GM12878 (cell line): ENCODE measurements around the gene ACYP1. TPM values are rescaled to one million over a fixed set of nuclear protein-coding genes. Genes with fewer than 3 reads are reported as not detected.

ENCODE experiments used
- ATAC-seq: fragments of 200-7000 bp; cut with Tn5 transposase; 3 replicates; pipeline ENCODE4 v1.9.1; 2020; ENCODE audit warnings: mild to moderate bottlenecking, moderate library complexity
- BruUV-seq: library from RNA; stranded (reverse); fragments of 400-500 nt; replicated peaks from 2 replicates; lab custom pipeline; 2021; lab: Mats Ljungman, UMichigan
- CTCF ChIA-PET: fragments of 300-600 bp; sonication (Branson Sonifier 250); formaldehyde crosslinking; extraction: SDS; loops from one replicate; lab custom pipeline; 2021; ENCODE audit warnings: inconsistent platforms; lab: Yijun Ruan, JAX
- POLR2A ChIA-PET: fragments of 350-600 bp; formaldehyde crosslinking; extraction: SDS; loops from one replicate; lab custom pipeline; 2021; ENCODE audit warnings: inconsistent platforms; lab: Charles Lee
- RAD21 ChIA-PET: fragments of 300-600 bp; sonication (Branson Sonifier 250); formaldehyde crosslinking; loops from one replicate; lab custom pipeline; 2023; ENCODE audit warnings: antibody characterized with exemption; ENCODE audit not compliant: unreplicated experiment; lab: Charles Lee
- SMC1A ChIA-PET: fragments of 300-600 bp; sonication (Branson Sonifier 250); formaldehyde crosslinking; loops from one replicate; lab custom pipeline; 2023; ENCODE audit not compliant: unreplicated experiment, uncharacterized antibody; lab: Charles Lee
- DNase-seq: peaks from one replicate; pipeline ENCODE4 v3.0.0-alpha.2; 2011; ENCODE audit warnings: low read depth, low spot score
- FAIRE-seq: peaks from 3 replicates; lab custom pipeline; 2011; peaks lifted over from hg19 to GRCh38; lab: Jason Lieb, UNC
- H2AFZ ChIP-seq: 2 replicates; pipeline ENCODE4 v1.6.0; 2011; ENCODE audit warnings: low read depth, low read length, control low read depth; ENCODE audit not compliant: control insufficient read depth
- H3K27ac ChIP-seq: 2 replicates; pipeline ENCODE4 v1.5.1; 2011; ENCODE audit warnings: control low read depth; ENCODE audit not compliant: control insufficient read depth, insufficient read depth
- H3K27me3 ChIP-seq, 2 experiments: replicated peaks in 1 of 2; 2 replicates each; pipeline versions ENCODE4 v1.6.0 to v1.6.1; 2011; ENCODE audit warnings: low read length in 1 of 2; ENCODE audit not compliant: control insufficient read depth in 2 of 2, insufficient read depth in 2 of 2
- H3K36me3 ChIP-seq, 2 experiments: 2 replicates each; pipeline ENCODE4 v1.5.1; 2011; ENCODE audit warnings: low read length in 1 of 2; ENCODE audit not compliant: control insufficient read depth in 2 of 2, insufficient read depth in 2 of 2
- H3K4me1 ChIP-seq: 2 replicates; pipeline ENCODE4 v1.6.1; 2011; ENCODE audit warnings: mild to moderate bottlenecking, low read length, moderate library complexity, mixed read lengths; ENCODE audit not compliant: control insufficient read depth, insufficient read depth
- H3K4me2 ChIP-seq: 2 replicates; pipeline ENCODE4 v1.6.0; 2011; ENCODE audit warnings: control low read depth; ENCODE audit not compliant: control insufficient read depth, insufficient read depth
- H3K4me3 ChIP-seq: fragments of 200-600 bp; sonication (generic); 2 replicates; pipeline ENCODE4 v1.5.1; 2016
- H3K79me2 ChIP-seq: 2 replicates; pipeline ENCODE4 v1.6.0; 2011; ENCODE audit warnings: low read length; ENCODE audit not compliant: control insufficient read depth, insufficient read depth
- H3K9ac ChIP-seq: 2 replicates; pipeline ENCODE4 v1.8.0; 2011; ENCODE audit warnings: low read length, control low read depth, mixed read lengths; ENCODE audit not compliant: control insufficient read depth, insufficient read depth
- H3K9me3 ChIP-seq: replicated peaks from 3 replicates; pipeline ENCODE4 v1.5.1; 2011; ENCODE audit warnings: mild to moderate bottlenecking, low read length; ENCODE audit not compliant: control insufficient read depth, insufficient read depth
- H4K20me1 ChIP-seq: 2 replicates; pipeline ENCODE4 v1.6.0; 2011; ENCODE audit not compliant: control insufficient read depth, insufficient read depth
- BCLAF1 ChIP-seq: fragments of 450-650 bp; IDR thresholded peaks from 2 replicates; pipeline ENCODE4 v1.6.1; 2017; ENCODE audit warnings: antibody characterized with exemption, mild to moderate bottlenecking, moderate library complexity
- CBX5 ChIP-seq: sonication (generic); IDR thresholded peaks from 2 replicates; pipeline ENCODE4 v1.6.1; 2016; ENCODE audit warnings: low read depth, moderate library complexity, mild to moderate bottlenecking, inconsistent platforms
- FOXM1 ChIP-seq: IDR thresholded peaks from 2 replicates; pipeline ENCODE4 v1.6.1; 2012; ENCODE audit warnings: low read depth, mild to moderate bottlenecking, inconsistent platforms, low read length, moderate library complexity
- HDGF ChIP-seq: fragments of 450-650 bp; IDR thresholded peaks from 2 replicates; pipeline ENCODE4 v1.6.1; 2016; ENCODE audit warnings: antibody characterized with exemption
- IRF3 ChIP-seq: fragments of 450-650 bp; IDR thresholded peaks from 2 replicates; pipeline ENCODE4 v1.6.1; 2014; ENCODE audit warnings: mild to moderate bottlenecking
- JUNB ChIP-seq: IDR thresholded peaks from 2 replicates; pipeline ENCODE4 v1.6.1; 2016; ENCODE audit warnings: antibody characterized with exemption, mild to moderate bottlenecking
- MEF2A ChIP-seq: IDR thresholded peaks from 2 replicates; pipeline ENCODE4 v1.6.1; 2011; ENCODE audit warnings: low read depth, mild to moderate bottlenecking, low read length, moderate library complexity; ENCODE audit not compliant: insufficient read depth
- ZBTB40 ChIP-seq: fragments of 450-650 bp; IDR thresholded peaks from 2 replicates; pipeline ENCODE4 v1.6.1; 2016; ENCODE audit warnings: mild to moderate bottlenecking, moderate library complexity, borderline replicate concordance
- WGBS: methylation state at CpG from one replicate; pipeline ENCODE4 v1.1.6; 2016; ENCODE audit warnings: low lambda C conversion rate; ENCODE audit not compliant: insufficient replicate concordance, insufficient coverage; ENCODE audit errors: missing lambda C conversion rate; 5-methylcytosine and 5-hydroxymethylcytosine counted together
- in situ Hi-C: fragments of 300-500 bp; cut with MboI; formaldehyde crosslinking; loops from 9 replicates; pipeline ENCODE4 v1.14.3; 2018; ENCODE audit warnings: mixed read lengths
- intact Hi-C: fragments of 100-400 bp; cut with micrococcal nuclease; formaldehyde crosslinking; loops from one replicate; pipeline ENCODE4 v1.14.2; 2022; ENCODE audit not compliant: unreplicated experiment
- polyA plus RNA-seq, 11 experiments: library from polyadenylated mRNA; depleted of rRNA in 4 of 11; unstranded in 6 of 11; stranded (reverse) in 5 of 11; fragments of >200 nt; fragmentation: Nextera tagmentation in 4 of 11; fragmentation: Illumina TruSeq in 1 of 11; extraction: Ambion mirVana in 4 of 11; extraction: Trizol in 1 of 11; gene quantifications; 1 replicate in 1 of 11; 2 replicates in 10 of 11; pipeline versions ENCODE4 v1.2.1 to v1.2.3, GENCODE V29; 2011 to 2016; ENCODE audit warnings: inconsistent platforms in 2 of 11, missing spikeins in 2 of 11, low read depth in 1 of 11
- total RNA-seq, 4 experiments: library from RNA; depleted of rRNA in 3 of 4; stranded (reverse); fragments of >200 nt in 3 of 4; fragmentation: Illumina TruSeq in 1 of 4; extraction: Trizol in 1 of 4; gene quantifications; 2 replicates each; pipeline versions ENCODE4 v1.2.1 to v1.2.3, GENCODE V29; 2013 to 2021

ACYP1 gene
- total and polyA plus RNA-seq, 10 of the 15 experiments (the other 5 are each of a cell fraction or from before 2014, with no cell fraction given) = 18.2 to 52.6 (median 43.5) TPM

- 100% methylated on average over 2 of the region's 2 CpGs for WGBS
- SMC1A ChIA-PET = no interaction called here
- TF ChIP-seq CBX5 (no peak), HDGF (no peak), MEF2A (no peak), IRF3 (no peak), ZBTB40 (no peak), FOXM1 (no peak), BCLAF1 (no peak), JUNB (no peak)
Measured at GRCh38 chr14:75040959-75041358, 22.9 kb downstream of the ACYP1 start.

More at GRCh38 chr14:75040959-75041358, 22.9 kb downstream of the ACYP1 start:
- DNase-seq (no peak), ATAC-seq (no peak), FAIRE-seq (no peak)
- POLR2A ChIA-PET = interaction anchor here (0.5 kb wide), 1 partner anchor 13 kb away, joined by 4 read pairs; no protein-coding TSS in a partner anchor
- no peak overlapping the region for H3K9ac ChIP-seq
- H3K4me2 ChIP-seq = no peak overlapping the region
- in situ Hi-C loops (no loop called here), intact Hi-C loops (no loop called here)
- H3K27ac ChIP-seq = no peak overlapping the region
- no peaks in the 10 kb centered on the region for H3K27me3 ChIP-seq
- RAD21 ChIA-PET = interaction anchor here (1.2 kb wide), 1 partner anchor 95 kb away, joined by 3 read pairs; no protein-coding TSS in a partner anchor
- no peak overlapping the region for H3K4me3 ChIP-seq
- no peaks in the 10 kb centered on the region for H3K4me1 ChIP-seq
- BruUV-seq = no TSS peak
- no peak overlapping the region for H2AFZ ChIP-seq
- peaks cover 2% of the 10 kb centered on the region for H3K79me2 ChIP-seq
- H3K36me3 ChIP-seq = peaks cover 0 to 3% of the 10 kb centered on the region in 2 experiments; a peak in 1 of 4 replicates
- CTCF ChIA-PET = interaction anchor here (0.7 to 0.8 kb wide), 2 partner anchors 9 to 42 kb away, joined by 3 read pairs; no protein-coding TSS in a partner anchor
- H4K20me1 ChIP-seq = no peaks in the 10 kb centered on the region
- no peaks in the 10 kb centered on the region for H3K9me3 ChIP-seq
